NCI-H226 (cell line): ENCODE data around the gene PLAC1.

Experiments used
- DNase-seq: peaks from one replicate; pipeline ENCODE4 v3.0.0-alpha.2; 2015

PLAC1 gene, protein sequence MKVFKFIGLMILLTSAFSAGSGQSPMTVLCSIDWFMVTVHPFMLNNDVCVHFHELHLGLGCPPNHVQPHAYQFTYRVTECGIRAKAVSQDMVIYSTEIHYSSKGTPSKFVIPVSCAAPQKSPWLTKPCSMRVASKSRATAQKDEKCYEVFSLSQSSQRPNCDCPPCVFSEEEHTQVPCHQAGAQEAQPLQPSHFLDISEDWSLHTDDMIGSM

GRCh38 chrX:134658002-134658759 is at the start of gene PLAC1:
TSS of gene PLAC1 (minus strand) at chrX:134658471. CDS start at chrX:134566682, 91,789 bp downstream.
- no peak for DNase-seq

DNA sequence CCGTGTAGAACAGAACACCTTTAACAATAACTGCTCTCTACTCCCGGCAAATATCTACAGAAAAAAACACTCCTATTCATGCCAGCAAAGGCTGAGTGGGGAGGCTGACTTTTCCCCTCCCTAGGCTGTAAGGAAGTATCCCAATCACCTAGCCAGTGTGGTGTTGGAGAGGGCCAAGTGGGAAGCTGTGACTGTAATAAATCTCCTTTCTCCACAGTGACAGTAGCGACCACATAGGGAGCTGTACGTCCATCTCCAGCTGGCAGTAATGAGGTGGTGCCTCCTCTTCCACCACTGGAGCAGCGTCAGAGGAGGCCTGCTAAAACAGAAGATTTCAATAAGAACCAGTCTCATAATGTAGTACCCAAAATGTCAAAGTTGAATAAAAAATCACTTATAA is 47.9 kb upstream of the PLAC1 start:
- no peak for DNase-seq

DNA sequence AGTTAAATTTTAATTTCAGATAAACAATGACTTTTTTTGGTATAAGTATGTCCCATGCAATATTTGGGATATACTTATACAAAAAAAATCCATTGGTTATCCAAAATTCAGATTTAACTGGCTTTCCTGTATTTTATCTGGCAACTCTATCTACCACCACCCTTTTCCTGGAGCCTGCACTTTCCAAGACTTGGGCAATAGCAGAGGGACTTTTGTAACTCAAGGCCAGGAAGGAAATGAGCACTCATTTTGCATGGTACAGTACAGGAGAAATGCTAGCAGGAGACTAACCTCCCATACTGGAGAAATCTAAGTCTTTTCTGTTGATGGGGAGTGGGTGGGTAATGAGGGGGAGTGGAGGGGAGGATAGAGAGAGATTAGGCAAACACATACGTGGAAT is 37.7 kb upstream of the PLAC1 start:
- peak; percentile 29 for DNase-seq

- DNase-seq = no peak
Observed at GRCh38 chrX:134694333-134695322, 36.4 kb upstream of the PLAC1 start.

GRCh38 chrX:134693644-134694043 is 35.4 kb upstream of the PLAC1 start:
- DNase-seq = no peak

DNA sequence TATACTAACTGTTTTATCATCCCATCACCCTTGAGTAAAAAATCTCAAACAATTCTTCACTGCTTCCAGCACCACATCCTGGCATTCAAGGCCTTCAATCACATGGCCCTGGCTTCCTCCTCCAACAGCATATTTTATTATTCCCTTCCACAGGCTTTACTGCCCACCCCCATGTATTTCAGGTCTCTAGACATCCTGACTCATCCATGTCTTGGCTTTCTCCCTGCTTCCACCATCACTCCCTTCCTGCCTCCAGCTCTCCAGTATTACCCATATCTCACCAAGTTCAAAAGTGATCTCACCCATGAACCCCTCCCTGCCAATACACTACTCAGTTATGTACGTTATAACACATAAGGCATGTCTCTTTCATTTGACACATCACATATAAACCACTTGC is 34.7 kb upstream of the PLAC1 start:
- DNase-seq = peak; percentile 89

GRCh38 chrX:134692233-134692632 is 34.0 kb upstream of the PLAC1 start:
- no peak for DNase-seq

- DNase-seq = no peak
Observed at GRCh38 chrX:134691453-134691852, 33.2 kb upstream of the PLAC1 start.

DNA sequence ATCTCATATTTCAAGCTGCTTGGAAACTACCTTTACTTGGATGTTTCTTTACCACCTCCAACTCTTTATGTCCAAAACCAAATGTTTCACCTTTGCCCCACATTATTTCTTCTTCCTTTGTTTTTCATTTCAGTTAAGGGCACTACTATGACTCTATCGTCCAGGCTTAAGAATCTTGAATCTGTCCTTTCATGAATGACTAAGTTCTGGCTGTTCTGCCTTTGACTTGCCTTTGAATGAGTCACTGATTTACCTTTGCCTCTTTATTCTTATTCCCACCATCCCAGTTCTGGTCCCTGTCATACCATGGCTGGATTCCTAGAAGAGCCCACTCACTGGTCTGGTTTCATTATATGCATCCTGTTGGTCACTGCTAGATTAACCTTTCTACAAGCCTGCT is 30.6 kb upstream of the PLAC1 start:
- DNase-seq = peak; percentile 28

- DNase-seq = no peak
Observed at GRCh38 chrX:134688031-134688823, 30.0 kb upstream of the PLAC1 start.

GRCh38 chrX:134685668-134686067 is 27.4 kb upstream of the PLAC1 start:
- no peak for DNase-seq

DNA sequence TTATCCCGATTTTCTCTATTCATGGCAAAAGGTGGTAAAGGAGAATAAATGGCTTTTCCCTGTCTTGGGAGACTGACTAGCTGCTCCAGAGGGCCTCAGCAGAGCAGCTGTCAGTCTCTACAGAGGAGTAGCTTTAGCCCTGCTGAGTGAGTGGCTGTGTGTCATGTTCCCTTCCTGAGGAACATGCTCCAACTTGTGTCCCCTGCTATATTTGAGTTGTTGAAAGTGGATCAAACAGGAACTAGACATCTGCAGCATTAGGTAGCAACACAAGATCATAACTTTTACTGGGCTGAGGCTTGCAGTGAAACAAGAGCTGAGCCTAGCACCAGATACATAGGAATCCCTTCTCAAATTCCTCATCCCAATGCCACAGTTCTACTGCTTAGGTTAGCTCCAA is 26.7 kb upstream of the PLAC1 start:
- no peak for DNase-seq

DNA sequence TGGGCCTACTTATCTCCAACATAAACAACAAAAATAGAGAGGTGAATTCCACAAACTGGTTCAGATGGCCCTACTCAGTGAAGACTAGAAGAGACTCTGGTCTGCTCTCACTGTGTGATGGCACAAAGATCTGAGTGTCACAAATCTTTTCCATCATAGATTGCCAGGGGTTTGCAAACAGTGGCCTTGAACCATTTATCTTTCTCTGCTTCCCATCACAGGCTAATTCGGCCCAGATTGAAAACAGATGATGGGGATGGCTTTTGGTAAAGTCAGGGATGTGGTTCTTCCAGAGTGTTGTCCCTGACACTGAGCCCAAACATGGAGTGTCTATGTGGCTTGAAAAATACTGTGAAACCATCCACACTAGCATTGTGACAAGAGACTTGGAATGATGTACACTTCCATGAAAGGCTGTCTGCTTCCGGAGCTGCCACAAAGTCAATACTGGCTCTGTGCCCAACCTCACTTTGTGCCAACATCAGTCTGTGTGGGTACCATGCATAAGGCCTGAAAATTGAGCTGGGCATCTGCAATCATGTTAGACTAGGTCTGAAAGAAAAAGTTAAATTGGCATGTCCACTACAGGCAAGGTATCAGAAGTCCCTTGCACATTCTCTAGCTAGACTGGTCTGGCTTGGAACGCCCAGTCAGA is 25.2 kb upstream of the PLAC1 start:
- no peak for DNase-seq

DNA sequence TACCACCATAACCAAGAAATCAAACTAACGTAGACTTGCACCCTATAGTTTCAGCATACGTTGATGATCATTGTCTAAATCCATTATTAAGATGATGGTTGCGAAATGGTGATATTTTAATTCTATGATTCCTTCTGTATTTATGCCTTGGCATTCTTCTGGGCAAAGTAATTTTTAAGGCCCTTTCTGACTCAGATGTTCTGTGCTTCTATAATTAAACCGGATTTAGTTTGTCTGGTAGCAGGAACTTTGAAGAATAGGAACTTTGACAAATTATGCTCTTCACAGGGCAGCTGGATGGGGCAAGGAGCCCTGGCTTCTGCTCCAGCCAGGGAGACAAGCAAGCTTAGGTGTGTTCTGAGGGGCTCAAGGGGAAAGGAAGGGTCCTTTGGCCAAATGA is 23.8 kb upstream of the PLAC1 start:
- no peak for DNase-seq

GRCh38 chrX:134679644-134680043 is 21.4 kb upstream of the PLAC1 start:
- DNase-seq = no peak

- DNase-seq = no peak
Observed at GRCh38 chrX:134679221-134679620, 20.9 kb upstream of the PLAC1 start.

DNA sequence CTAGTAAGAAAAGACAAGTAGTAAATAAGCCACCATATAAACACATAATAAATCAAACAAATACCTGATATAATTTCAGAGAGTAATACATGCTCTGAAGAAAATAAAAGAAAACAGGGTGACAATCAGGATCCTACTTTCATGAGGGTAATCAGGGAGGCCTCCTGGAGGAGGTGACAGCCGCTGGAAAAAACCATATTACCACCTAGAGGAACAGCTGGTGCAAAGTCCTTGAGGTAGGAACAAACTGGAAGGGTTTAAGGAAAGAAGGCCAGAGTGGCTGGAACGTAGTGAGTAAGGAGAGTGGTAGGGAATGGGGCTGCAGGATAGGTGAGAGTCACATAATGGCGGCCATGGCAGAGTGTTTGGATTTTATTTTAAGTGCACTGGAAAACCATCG is 19.1 kb upstream of the PLAC1 start:
- no peak for DNase-seq

DNA sequence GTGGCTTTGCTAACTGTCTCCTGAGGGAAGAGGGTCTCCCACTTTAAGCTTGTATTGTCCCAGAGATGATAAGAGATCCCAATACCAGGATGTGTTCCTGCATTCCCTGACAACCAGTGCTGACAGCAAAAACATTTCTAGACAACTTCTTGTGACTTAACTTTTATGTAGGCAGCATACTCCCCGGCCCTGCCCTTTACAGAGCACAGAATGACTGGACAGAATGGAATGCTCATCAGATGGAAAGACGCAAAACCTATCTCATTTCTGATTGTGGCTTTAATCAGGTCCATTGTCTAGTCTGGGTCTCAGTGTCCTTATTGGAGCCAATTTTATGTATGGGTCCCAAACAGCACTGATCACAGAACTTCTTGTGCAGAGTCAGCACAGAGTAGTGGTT is 18.2 kb upstream of the PLAC1 start:
- peak; percentile 56 for DNase-seq

GRCh38 chrX:134673123-134673522 is 14.9 kb upstream of the PLAC1 start:
- DNase-seq = no peak

GRCh38 chrX:134672101-134672500 is 13.8 kb upstream of the PLAC1 start:
- no peak for DNase-seq

- DNase-seq = no peak
Observed at GRCh38 chrX:134671294-134671693, 13.0 kb upstream of the PLAC1 start.
